Measurements from ENCODE around the gene OBI1.

The OBI1 gene

GRCh38 chr13:78586706-78587105 is 72.2 kb downstream of the OBI1 start:
- no peak for DNase-seq

GRCh38 chr13:78576261-78576660 is 82.7 kb downstream of the OBI1 start:
- DNase-seq, result no peak

- DNase-seq, result no peak
Measured at GRCh38 chr13:78572459-78572858, 86.5 kb downstream of the OBI1 start.

GRCh38 chr13:78569029-78569428 is 89.9 kb downstream of the OBI1 start:
- no peak for DNase-seq

- no peak for DNase-seq
Measured at GRCh38 chr13:78566631-78567030, 92.3 kb downstream of the OBI1 start.

Measured in CD4-positive, alpha-beta T cell treated with Interleukin-17A for 1 hour (primary cell).